Smooth muscle cell (in vitro differentiated cells): Measurements from ENCODE around the gene KANSL3. TPM values are rescaled to one million over a fixed set of nuclear protein-coding genes. Genes with fewer than 3 reads are reported as not detected.

ENCODE experiments used
- DNase-seq: peaks from one replicate; lab custom pipeline; 2025; ENCODE audit not compliant: unreplicated experiment; lab: John Stamatoyannopoulos, UW
- H2AFZ ChIP-seq: fragments of 200-600 bp; sonication (generic); 2 replicates; pipeline ENCODE4 v1.6.0; 2016; ENCODE audit warnings: antibody characterized with exemption, low read depth, mild to moderate bottlenecking
- H3F3A ChIP-seq: fragments of 200-600 bp; sonication (generic); 2 replicates; pipeline ENCODE4 v1.6.0; 2017; ENCODE audit warnings: antibody characterized with exemption, low read depth
- H3K27ac ChIP-seq: fragments of 200-600 bp; sonication (generic); 2 replicates; pipeline ENCODE4 v1.5.1; 2016; ENCODE audit warnings: low read depth, mild to moderate bottlenecking
- H3K27me3 ChIP-seq: fragments of 200-600 bp; sonication (generic); 2 replicates; pipeline ENCODE4 v1.6.1; 2016; ENCODE audit warnings: low read depth, mild to moderate bottlenecking
- H3K36me3 ChIP-seq: fragments of 200-600 bp; sonication (generic); 2 replicates; pipeline ENCODE4 v1.5.1; 2016; ENCODE audit warnings: low read depth
- H3K4me1 ChIP-seq: fragments of 200-600 bp; sonication (generic); 2 replicates; pipeline ENCODE4 v1.5.1; 2016; ENCODE audit warnings: low read depth
- H3K4me2 ChIP-seq: fragments of 200-600 bp; sonication (generic); 2 replicates; pipeline ENCODE4 v1.6.0; 2016; ENCODE audit warnings: mild to moderate bottlenecking
- H3K4me3 ChIP-seq: fragments of 200-600 bp; sonication (generic); 2 replicates; pipeline ENCODE4 v1.5.1; 2016; ENCODE audit warnings: mild to moderate bottlenecking
- H3K79me2 ChIP-seq: fragments of 200-600 bp; sonication (generic); 2 replicates; pipeline ENCODE4 v1.6.0; 2016; ENCODE audit warnings: low read depth, mild to moderate bottlenecking
- H3K9ac ChIP-seq: fragments of 200-600 bp; sonication (generic); 2 replicates; pipeline ENCODE4 v1.6.0; 2016; ENCODE audit warnings: low read depth
- H3K9me3 ChIP-seq: fragments of 200-600 bp; sonication (generic); replicated peaks from 2 replicates; pipeline ENCODE4 v1.5.1; 2016; ENCODE audit warnings: low read depth
- H4K20me1 ChIP-seq: fragments of 200-600 bp; sonication (generic); 2 replicates; pipeline ENCODE4 v1.6.0; 2016; ENCODE audit warnings: low read depth
- CTCF ChIP-seq: fragments of 200-600 bp; sonication (generic); IDR thresholded peaks from 2 replicates; pipeline ENCODE4 v1.5.1; 2017; ENCODE audit warnings: borderline replicate concordance, mild to moderate bottlenecking, antibody characterized with exemption; ENCODE audit not compliant: insufficient read depth, poor library complexity, severe bottlenecking
- WGBS: methylation state at CpG from one replicate; pipeline ENCODE4 v1.1.7; 2016; ENCODE audit warnings: low lambda C conversion rate; 5-methylcytosine and 5-hydroxymethylcytosine counted together
- polyA plus RNA-seq: library from polyadenylated mRNA; unstranded; fragments of >200 nt; fragmentation: Nextera tagmentation; extraction: Ambion mirVana; gene quantifications from 2 replicates; pipeline ENCODE4 v1.2.1, GENCODE V29; 2016
- total RNA-seq: library from RNA; depleted of rRNA; stranded (reverse); fragments of >200 nt; gene quantifications from 2 replicates; pipeline ENCODE4 v1.2.3, GENCODE V29; 2014

The KANSL3 gene
- total and polyA plus RNA-seq, 2 experiments from 2014 or later: 12.0 to 13.3 TPM

- peaks cover 9% of the 10 kb centered on the region for H4K20me1 ChIP-seq
- no peaks in the 10 kb centered on the region for H3K9me3 ChIP-seq
- peaks cover 4% of the 10 kb centered on the region for H3K36me3 ChIP-seq
- no peak overlapping the region for H2AFZ ChIP-seq
- H3F3A ChIP-seq: no peaks in the 10 kb centered on the region
- no peaks in the 10 kb centered on the region for H3K4me1 ChIP-seq
- DNase-seq: no peak
- 73% methylated on average over 8 of the region's 8 CpGs for WGBS
- H3K9ac ChIP-seq: no peak overlapping the region
- peaks cover 6% of the 10 kb centered on the region for H3K79me2 ChIP-seq
- TF ChIP-seq CTCF: no peak
- H3K27me3 ChIP-seq: no peaks in the 10 kb centered on the region
- peak overlapping the region; percentile 1 for H3K4me2 ChIP-seq
- no peak overlapping the region for H3K4me3 ChIP-seq
- peak overlapping the region; percentile 71 for H3K27ac ChIP-seq
Measured at GRCh38 chr2:96618596-96619283, 19.4 kb downstream of the KANSL3 start.

- no peaks in the 10 kb centered on the region for H3K4me1 ChIP-seq
- no peak for TF ChIP-seq CTCF
- no peaks in the 10 kb centered on the region for H3K9me3 ChIP-seq
- DNase-seq: no peak
- H3K9ac ChIP-seq: no peak overlapping the region
- no peak overlapping the region for H3K4me2 ChIP-seq
- no peak overlapping the region for H2AFZ ChIP-seq
- H3K4me3 ChIP-seq: no peak overlapping the region
- no peaks in the 10 kb centered on the region for H3F3A ChIP-seq
- H3K79me2 ChIP-seq: no peaks in the 10 kb centered on the region
- H3K27ac ChIP-seq: no peak overlapping the region
- peaks cover 9% of the 10 kb centered on the region for H4K20me1 ChIP-seq
- 98% methylated on average over 4 of the region's 4 CpGs for WGBS
- H3K36me3 ChIP-seq: peaks cover 12% of the 10 kb centered on the region
- H3K27me3 ChIP-seq: no peaks in the 10 kb centered on the region
Measured at GRCh38 chr2:96617012-96617411, 21.1 kb downstream of the KANSL3 start.

- peaks cover 13% of the 10 kb centered on the region for H3K36me3 ChIP-seq
- H4K20me1 ChIP-seq: peaks cover 9% of the 10 kb centered on the region
- no peaks in the 10 kb centered on the region for H3K9me3 ChIP-seq
- H2AFZ ChIP-seq: no peak overlapping the region
- 100% methylated on average over 6 of the region's 6 CpGs for WGBS
- H3K27me3 ChIP-seq: no peaks in the 10 kb centered on the region
- H3K27ac ChIP-seq: no peak overlapping the region
- H3K79me2 ChIP-seq: no peaks in the 10 kb centered on the region
- H3K4me1 ChIP-seq: no peaks in the 10 kb centered on the region
- no peak for TF ChIP-seq CTCF
- no peaks in the 10 kb centered on the region for H3F3A ChIP-seq
- no peak overlapping the region for H3K4me3 ChIP-seq
- no peak overlapping the region for H3K4me2 ChIP-seq
- H3K9ac ChIP-seq: no peak overlapping the region
- DNase-seq: no peak
Measured at GRCh38 chr2:96616535-96616934, 21.6 kb downstream of the KANSL3 start.

GRCh38 chr2:96616128-96616527 is 22.0 kb downstream of the KANSL3 start:
- no peak overlapping the region for H3K27ac ChIP-seq
- no peak overlapping the region for H3K4me3 ChIP-seq
- H3K79me2 ChIP-seq: no peaks in the 10 kb centered on the region
- no peaks in the 10 kb centered on the region for H3K9me3 ChIP-seq
- peaks cover 13% of the 10 kb centered on the region for H3K36me3 ChIP-seq
- H3K4me1 ChIP-seq: no peaks in the 10 kb centered on the region
- no peak for DNase-seq
- no peaks in the 10 kb centered on the region for H3F3A ChIP-seq
- no peak overlapping the region for H3K9ac ChIP-seq
- no peak for TF ChIP-seq CTCF
- H4K20me1 ChIP-seq: peaks cover 9% of the 10 kb centered on the region
- no peaks in the 10 kb centered on the region for H3K27me3 ChIP-seq
- no peak overlapping the region for H3K4me2 ChIP-seq
- WGBS: 96% methylated on average over 1 of the region's 1 CpG
- no peak overlapping the region for H2AFZ ChIP-seq
